ENCODE data around the gene XIRP2.
"Not testable (repeated sequence)": the region's sequence is repeated elsewhere in the genome, so short reads cannot be mapped to it uniquely, and the experiment has no call there.

Gene XIRP2

DNA sequence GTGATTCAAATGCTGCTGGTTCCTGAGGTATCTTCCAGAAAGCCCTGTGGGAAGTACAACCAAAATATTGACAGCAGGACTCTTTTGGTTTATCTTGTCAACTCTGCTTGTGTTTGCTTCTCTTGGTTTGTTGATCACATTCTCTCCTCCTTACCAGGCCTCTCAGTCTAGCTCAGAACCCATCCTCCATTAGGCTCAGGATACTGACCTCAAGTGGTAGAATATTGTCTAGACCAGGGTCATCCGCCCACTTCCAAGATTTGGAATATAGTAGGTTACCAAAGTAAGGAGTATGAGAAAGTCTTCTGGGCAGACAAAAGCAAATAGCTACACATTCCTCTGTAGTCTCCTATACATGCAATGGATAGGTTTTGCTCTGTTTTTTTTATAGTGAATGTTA lies 56.6 kb downstream of the XIRP2 start:
- DNase-seq: no peak

DNA sequence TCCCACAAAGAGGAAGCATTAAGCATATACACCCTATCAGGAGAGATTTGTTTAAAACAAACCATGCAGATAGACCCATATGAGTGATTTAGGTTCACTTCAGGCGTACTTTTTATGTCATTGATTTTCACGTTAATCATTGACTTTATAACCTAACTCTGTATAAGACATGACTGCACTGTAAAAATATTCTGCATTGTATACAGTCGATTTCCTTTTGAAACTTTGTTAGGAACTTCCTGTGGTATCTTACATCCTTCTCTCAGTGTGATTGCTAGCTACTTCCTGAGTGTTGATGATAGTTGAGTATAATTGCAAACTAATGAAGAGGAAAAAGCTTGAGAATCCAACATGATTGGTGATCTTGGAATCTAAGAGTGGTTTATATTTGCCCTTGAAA lies 69.4 kb downstream of the XIRP2 start:
- DNase-seq: peak; percentile 59 to 87

DNA sequence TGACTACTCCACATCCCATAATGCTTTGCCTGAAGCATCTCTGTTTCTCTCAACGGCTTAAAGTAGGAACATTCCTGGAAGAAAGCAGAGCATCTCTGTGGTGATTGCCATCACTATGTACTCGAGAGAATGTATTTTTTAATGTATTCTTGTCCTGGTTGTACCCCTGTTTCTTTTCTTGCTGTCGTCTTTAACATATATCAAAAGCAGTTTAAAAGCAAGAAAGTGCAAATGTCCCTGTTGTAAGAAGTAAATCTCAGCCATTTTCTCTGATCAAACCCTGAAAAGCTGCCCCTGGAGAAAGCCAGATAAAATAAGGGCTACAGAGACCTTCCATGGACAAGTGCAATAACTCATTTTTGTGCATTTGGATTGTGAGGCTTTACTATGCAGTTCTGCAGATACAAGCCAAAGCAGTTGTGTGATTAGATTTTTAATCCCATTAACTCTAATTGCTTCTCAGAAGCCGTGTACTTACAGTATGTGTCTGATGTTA lies 70.8 kb downstream of the XIRP2 start:
- no peak for DNase-seq

DNA sequence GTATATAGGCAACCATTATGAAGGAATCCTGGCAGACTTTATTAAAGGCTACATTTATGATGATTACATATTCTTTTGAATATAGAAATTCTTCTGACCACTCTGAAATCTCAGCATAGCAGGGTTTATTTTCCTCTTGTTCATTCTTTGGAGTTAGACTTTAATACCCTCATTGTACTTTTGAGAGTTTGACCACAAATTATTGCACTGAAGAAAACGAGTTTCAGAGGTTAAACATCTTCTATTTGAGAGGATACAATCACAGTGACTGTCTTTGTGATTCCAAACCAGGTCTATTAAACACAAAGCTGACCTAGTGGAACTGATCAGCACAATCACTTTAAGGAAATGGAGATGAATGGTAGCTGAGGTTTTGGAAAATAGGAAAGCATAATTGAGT lies 71.3 kb downstream of the XIRP2 start:
- no peak for DNase-seq

DNA sequence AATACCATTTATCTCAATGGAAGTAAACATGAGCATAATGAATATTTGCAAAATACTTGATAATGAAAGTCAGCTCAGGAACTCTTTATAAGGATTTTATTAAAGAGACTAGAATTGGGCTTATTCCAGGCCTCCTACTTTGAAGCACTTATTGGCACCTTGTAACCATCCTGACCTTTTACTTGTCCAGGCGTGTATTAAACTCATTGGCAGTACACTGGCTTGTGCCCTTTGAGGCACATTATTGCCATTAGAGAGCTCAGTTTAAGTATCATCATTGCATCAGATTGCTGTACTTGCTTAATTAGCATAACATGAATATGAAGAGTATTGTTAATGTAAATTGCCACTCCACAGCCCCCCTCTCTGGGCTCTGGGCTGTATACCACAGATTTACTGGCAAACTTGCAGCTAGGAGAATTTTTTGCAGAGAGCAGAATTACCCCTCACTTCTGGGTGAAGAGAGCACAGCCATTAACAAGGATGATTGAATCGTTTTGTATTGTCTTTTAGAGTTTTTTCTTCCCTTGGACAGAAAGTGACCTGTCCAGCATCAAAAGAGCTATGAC lies 72.5 kb downstream of the XIRP2 start:
- DNase-seq: no peak

DNA sequence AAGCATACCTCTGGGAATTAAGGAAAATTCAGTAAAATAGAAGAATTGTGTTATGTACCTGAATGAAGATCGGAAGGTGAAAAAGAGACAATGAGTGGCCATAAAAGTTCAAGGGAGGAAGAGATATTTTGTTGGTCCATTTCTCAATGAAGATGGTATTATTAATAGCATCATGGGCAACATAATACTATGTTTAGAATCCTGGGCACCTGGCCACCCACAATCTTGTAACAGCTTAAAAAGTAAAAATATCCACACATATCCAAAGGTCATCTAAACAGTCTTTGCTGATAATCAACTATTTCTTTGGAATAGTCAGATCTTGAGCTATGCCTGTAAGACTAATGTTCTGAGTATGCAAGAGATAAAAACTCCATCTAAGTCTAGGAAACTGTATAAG lies 73.7 kb downstream of the XIRP2 start:
- DNase-seq: no peak

DNA sequence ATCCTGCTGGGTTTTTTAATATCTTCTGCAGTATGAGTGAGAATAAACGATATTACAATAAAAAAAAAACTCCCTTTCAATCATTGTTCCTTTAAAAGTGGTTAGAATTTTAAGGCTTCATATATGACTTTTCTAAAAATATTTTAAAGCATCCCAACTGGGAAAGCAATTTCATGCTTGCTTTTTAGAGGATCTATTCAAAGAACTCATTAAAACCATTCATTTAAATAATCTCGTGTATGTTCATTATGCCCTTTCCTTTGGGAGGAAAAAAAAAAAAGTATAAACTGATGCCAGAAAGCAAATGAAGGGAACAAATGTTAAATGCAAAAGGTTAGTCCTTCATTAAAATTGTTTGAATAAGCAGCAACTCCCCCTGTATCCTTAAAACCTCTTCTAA lies 81.2 kb downstream of the XIRP2 start:
- no peak for DNase-seq

DNA sequence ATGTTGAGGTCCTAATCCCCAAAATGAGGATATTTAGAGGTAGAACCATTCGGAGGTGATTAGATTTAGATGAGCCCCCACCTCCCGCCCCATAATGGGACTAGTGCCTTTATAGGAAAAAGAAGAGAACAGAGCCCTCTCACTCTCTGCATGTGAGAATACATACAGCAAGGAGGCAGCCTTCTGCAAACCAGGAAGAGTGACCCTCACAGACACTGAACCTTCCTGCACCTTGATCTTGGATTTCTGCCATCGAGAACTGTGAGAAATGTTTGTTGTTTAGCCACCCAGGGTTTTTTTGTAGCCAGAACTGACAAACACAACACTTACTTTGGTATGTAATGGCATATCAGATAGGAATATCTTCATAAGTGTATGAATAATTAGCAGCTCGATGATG lies 83.7 kb downstream of the XIRP2 start:
- no peak for DNase-seq

DNA sequence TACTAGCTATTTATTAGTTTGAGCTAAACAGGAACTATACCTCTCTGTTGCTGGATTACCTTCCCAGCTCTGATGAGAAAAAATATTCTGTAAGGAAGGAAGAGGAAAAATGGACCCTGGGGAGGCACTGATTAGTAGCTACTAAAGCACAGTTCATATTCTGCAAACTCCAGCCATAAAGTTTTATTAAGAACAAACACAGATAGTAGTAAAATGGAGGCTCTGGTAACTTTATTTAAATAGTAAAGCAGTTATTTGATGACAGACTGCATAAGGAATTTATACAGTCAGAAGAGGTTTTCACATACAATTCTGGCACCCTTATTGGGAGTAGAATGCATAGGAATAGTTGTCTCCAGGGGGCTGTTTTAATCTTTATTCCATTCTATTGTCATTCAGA lies 84.1 kb downstream of the XIRP2 start:
- DNase-seq: no peak

DNA sequence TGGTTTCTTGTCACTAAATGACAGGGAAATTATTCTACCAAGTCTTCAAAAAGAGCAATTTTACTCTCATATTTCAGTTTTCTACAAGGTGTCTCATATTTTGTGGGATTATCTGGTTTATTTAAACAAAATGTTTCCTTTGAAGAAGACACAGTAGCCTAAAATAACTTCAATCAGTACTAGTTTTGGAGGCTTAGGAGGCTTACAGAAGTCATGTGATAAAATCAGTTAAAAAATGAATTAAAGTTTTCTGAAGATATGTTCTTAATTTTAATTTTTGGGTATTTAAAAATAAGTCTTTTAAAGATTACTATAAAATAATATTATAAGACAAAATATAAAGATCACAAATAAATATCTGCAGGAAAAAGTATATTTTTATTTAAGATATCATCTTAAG lies 95.9 kb downstream of the XIRP2 start:
- no peak for DNase-seq

DNA sequence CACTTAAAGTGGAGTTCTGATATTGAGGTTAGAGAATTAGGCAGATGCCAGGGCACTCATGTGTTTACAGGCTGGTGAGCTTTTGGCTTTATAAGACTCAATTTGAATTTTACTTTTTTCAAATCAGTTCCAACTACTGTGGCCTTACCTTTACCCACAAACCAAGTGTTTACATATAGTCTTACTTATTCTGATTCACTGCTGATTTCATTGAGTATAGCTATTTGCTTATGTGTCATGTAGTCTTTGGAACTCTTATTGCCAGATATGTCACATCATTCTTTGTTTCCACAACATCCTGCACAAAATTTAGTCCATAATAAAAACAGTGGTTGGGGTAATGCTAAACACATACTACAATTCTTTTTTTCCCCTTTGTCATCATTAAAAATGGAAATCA lies 96.5 kb downstream of the XIRP2 start:
- no peak for DNase-seq

DNA sequence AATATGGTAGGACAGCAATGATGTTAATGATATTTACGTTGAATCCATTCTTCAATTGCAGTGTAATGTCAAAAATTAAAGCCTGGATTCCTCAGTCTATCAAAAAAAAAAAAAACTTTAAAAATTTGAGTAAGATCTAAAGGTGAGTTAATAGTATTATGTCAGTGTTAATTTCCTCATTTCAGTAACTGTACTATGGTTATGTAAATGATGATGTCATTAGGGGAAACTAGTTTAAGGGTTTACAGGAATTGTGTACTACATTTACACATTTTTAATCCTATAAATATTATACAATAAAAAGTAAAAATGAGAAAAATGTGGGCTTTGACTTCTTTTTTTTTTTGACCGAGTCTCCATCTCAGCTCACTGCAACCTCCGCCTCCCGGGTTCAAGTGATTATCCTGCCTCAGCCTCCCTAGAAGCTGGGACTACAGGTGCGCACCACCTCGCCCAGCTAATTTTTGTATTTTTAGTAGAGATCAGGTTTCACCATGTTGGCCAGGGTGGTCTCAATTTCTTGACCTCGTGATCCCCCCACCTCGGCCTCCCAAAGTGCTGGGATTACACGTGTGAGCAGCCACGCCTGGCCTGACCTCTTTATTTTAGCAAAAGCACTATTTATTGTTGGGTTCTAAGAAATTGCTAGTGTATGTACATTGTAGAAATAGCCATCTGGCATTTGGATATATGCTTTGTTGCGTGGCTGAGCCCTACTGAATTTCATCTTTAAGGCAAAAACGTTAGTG lies 106.5 kb downstream of the XIRP2 start:
- no peak for DNase-seq

DNA sequence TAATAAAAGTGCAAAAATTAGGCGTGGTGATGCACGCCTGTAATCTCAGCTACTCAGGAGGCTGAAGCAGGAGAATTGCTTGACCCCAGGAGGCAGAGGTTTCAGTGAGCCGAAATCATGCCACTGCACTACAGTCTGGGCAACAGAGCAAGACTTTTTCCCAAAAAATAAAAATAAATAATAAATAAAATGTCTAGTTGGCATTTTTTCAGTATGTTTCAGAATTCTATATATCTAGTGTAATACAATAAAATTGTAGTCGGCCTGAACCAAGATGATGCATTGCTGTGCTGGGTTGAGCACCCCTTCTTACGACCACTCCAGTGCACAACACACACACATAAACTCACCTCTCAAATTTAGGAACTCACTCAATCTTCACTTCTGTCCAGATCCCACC lies 108.2 kb downstream of the XIRP2 start:
- DNase-seq: no peak

DNA sequence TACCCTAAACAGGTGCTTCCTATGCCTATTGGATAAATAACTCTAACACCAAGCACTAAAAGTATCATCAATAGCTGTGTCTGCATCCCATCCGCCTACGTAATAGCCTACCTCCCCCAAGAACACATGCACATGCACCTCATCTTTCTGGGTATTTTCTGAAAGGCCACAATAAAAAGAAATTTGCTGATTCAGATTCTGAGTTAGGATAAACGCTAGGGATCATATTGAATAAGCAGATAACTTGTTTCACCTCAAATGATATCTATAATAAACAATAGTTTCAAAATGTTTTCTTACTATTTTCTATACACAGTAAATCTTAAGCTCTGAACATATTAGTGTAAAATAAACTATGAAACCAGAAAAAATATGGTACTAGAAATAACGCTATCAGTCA lies 112.9 kb downstream of the XIRP2 start:
- DNase-seq: no peak

DNA sequence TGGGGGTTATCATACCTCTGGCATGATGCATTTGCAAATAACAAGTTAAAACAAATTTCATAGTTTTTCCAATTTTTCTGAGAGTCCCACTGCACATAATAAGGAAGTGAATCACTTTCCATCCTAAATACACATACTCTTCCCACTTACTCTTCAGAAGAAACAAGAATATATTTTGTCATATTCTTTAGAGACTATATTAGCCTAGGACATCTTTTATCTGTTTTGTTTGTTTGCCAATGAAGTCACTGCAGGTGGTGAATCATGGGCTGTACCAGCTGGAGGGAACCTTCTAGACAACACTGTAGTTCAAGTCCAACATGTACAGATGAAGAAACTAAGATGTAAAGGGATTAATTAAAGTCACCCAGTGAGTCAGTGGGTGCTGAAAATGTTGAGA lies 116.8 kb downstream of the XIRP2 start:
- no peak for DNase-seq

DNA sequence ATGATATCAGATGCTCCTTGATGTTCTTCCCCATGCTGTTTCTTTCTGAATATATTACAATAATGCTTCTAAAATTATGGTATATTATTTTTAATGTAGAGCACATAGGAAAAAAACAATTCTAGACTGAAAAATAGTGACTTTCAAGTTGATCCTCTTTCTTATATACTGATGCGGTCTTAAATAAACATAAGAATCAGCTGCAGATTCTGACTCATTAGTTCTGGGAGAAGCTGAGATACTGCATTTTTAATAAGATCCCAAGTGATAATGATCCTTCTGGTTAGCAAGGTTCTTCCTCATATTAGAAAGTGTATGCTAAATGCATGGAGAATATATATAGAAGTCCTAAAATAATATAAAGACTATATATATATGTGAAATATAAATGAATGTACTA lies 124.9 kb downstream of the XIRP2 start:
- no peak for DNase-seq

DNA sequence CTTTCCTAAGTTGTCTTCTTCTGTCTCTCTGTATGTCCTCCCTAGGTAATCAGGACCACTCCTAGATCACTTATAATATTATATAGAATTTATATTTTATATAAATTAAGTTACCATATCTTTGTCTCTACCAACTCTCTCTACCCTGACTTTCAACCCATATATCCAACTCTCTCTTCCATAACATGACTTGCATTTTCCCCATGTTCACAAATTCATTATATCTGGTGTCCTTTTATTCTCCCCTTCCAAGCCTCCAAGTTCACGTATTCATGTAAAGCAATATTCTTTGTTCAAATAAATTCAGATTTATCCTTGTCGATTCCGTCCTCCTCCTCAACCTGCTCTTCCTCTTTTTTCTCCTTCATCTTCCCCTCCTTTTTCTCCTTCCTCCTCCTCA lies 127.5 kb downstream of the XIRP2 start:
- no peak for DNase-seq

DNA sequence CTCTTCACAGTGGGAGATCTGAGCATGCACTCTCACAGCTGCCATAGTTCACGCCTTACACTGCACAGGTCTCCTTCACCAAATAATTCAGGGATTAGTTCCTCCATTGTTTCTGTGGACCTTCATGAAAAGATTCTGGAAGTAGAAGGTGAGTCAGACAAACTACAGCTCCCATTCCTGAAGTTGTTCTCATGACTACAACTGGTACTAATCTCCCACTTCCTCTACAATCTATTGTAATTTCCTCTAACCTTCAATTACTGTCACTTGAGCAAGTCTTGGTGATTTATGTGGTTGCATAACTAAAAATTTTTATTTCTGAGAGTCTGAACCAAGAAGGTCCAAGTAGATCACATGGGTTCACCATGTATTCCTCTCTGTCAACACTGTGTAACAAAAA lies 128.7 kb downstream of the XIRP2 start:
- no peak for DNase-seq

DNA sequence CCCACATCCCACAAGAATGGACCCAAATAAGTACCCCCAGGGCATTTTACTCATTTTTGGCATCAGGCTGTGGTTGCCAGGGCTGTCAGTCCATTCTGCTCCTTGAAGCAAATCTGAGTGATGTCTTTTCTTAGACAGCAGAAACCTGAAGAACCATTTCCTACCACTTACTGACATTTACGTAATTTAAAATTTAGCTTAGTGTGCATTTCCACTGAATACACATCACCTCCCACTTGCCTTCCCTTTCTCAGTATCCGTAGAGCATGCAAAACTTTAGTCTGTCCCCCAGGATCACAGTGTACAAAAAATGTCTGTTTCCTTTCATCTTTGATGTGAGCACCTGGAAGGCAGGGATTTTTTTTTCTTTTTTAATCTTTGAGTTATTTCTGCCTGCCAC lies 130.3 kb downstream of the XIRP2 start:
- no peak for DNase-seq

DNA sequence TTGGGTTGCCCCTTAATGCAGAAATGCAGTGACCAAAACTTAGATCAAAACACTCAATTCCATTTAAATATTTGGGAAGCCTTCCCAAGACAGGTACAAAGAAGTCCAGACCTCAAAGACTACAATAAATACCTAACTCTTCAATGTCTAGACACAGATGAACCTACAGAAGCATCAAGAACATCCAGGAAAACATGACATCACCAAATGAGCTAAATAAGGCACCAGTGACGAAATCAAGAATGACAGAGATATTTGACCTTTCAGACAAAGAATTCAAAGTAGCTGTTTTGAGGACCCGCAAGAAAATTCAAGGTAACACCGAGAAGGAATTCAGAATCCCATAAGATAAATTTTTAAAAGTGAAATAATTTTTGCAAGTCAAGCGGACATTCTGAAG lies 140.2 kb downstream of the XIRP2 start:
- no peak for DNase-seq

DNA sequence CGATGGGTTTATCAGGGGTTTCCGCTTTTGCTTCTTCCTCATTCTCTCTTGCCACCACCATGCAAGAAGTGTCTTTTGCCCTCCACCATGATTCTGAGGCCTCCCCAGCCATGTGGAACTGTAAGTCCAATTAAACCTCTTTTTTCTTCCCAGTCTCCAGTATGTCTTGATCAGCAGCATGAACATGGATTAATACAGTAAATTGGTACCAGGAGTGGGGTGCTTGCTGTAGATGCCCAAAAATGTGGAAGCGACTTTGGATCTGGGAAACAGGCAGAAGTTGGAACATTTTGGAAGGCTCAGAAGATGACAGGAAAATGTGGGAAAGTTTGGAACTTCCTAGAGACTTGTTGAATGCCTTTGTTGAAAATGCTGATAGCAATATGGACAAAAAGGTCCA lies 146.7 kb downstream of the XIRP2 start:
- not testable (repeated sequence) for DNase-seq

DNA sequence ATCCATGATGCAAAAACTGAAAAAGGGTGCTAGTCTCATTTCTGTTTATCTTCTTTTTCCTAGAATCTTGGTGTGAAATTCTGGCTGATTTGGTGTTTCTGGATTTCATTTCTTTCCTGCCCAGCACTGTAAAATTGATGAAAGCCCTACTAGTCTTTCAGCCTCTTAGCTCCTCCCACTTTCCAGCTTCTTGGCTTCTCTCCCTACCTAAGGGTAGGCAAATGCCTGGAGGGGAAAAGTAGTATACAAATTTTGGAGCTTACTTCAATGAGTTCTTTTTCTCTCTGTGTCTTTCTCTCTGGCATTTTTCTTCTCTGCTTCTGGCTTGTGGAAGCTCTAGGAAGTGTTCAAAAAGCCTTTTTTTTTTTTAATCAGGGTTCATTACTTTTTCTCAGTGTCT lies 160.5 kb downstream of the XIRP2 start:
- DNase-seq: no peak

DNA sequence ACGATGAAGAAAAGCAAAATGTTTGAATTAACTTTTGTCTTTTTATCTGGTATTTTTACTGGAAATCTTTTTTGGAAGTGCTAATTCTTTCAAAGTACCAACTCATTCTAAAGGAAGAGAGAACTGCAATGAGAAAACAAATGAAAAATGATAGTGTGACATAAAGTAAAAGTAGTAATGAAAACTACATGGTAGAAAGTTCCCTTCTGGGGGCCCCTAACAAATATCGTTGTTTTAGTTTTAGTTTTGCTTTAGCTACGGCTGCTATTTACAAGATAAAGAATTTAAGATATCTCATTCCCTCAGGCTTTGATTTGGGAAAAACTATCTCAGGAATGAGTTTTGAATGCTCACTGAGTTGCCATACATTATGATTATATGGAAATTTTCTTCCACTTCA lies 161.4 kb downstream of the XIRP2 start:
- DNase-seq: no peak

DNA sequence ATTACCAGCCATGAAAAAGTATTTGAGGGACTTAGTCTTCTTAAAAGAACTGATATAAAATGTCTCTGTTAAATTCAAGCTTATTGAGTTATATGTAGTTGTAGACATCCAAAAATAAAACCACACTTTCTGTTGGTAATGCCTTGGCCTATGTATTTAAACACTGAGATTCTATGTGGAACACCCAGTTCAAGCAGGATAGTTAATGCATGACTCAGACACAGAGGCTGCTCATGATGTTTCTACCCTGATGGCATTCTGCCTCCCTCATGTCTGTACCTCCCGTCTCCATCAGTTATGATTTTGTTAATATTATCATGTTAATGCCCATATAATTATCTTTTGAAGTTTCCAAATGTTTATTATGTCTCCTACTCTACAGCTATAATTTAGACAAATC lies 164.5 kb downstream of the XIRP2 start:
- no peak for DNase-seq

DNA sequence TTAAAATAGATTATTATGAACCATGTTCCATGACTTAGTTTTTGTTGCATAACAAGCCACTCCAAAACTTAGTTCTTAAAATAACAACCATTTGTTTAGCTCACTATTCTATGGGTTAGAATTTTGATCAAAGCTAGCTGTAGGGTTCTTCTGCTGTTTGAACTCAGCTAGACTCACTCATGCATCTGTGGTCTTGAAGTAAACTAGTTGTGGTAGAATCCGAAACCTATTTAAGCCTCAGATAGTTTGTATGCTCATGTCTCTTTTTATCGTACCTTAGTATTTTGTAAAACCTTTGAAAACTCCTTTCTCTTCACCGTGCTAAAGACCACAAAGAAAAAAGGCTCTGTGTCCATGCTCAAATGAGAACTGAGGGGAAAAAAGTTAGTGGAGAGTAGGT lies 166.6 kb downstream of the XIRP2 start:
- DNase-seq: no peak
